Tibial nerve (tissue), 4 donors: ENCODE results near the gene AKAP7. TPM values are rescaled to one million over a fixed set of nuclear protein-coding genes. Genes with fewer than 3 reads are reported as not detected.

ENCODE experiments used
- DNase-seq, 2 donors: peaks; one replicate each; pipeline ENCODE4 v3.0.0-alpha.2; 2019; ENCODE audit warnings: low spot score in 2 of 2
- H3K27ac ChIP-seq, 4 donors: fragments of 200-600 bp; sonication (generic) in 3 of 4; one replicate each; pipeline ENCODE4 v1.5.1; 2017 to 2019; ENCODE audit warnings: mild to moderate bottlenecking in 1 of 4
- H3K27me3 ChIP-seq, 2 donors: fragments of 200-600 bp; sonication (generic) in 1 of 2; one replicate each; pipeline versions ENCODE4 v1.5.1 to v1.6.0; 2017 to 2019
- H3K36me3 ChIP-seq, 3 donors: fragments of 200-600 bp; sonication (generic); one replicate each; pipeline ENCODE4 v1.5.1; 2018 to 2019
- H3K4me1 ChIP-seq, 4 donors: fragments of 200-600 bp; sonication (generic) in 3 of 4; one replicate each; pipeline ENCODE4 v1.5.1; 2017 to 2019
- H3K4me3 ChIP-seq, 4 donors: fragments of 200-600 bp; sonication (generic) in 3 of 4; one replicate each; pipeline ENCODE4 v1.5.1; 2017 to 2019; ENCODE audit warnings: mild to moderate bottlenecking in 1 of 4, moderate library complexity in 1 of 4
- H3K9me3 ChIP-seq, 4 donors: fragments of 200-600 bp; sonication (generic) in 3 of 4; one replicate each; pipeline ENCODE4 v1.5.1; 2017 to 2019
- CTCF ChIP-seq, 5 experiments: fragments of 200-600 bp in 3 of 5; fragments of 450-650 bp in 2 of 5; sonication (generic) in 3 of 5; IDR thresholded peaks; one replicate each; pipeline ENCODE4 v1.5.1; 2016 to 2019; ENCODE audit warnings: antibody characterized with exemption in 5 of 5, mild to moderate bottlenecking in 3 of 5, moderate library complexity in 2 of 5
- EP300 ChIP-seq, 2 donors: sonication (generic); formaldehyde crosslinking; IDR thresholded peaks; one replicate each; pipeline ENCODE4 v1.6.1; 2017; ENCODE audit warnings: antibody characterized with exemption in 2 of 2, mild to moderate bottlenecking in 1 of 2
- POLR2A ChIP-seq, 2 donors: fragments of 450-650 bp; IDR thresholded peaks; one replicate each; pipeline ENCODE4 v1.6.1; 2017; ENCODE audit warnings: antibody characterized with exemption in 2 of 2, mild to moderate bottlenecking in 2 of 2, moderate library complexity in 2 of 2
- WGBS, 2 donors: methylation state at CpG; one replicate each; pipeline ENCODE4 v1.1.5; 2018; 5-methylcytosine and 5-hydroxymethylcytosine counted together
- total RNA-seq, 4 donors: library from RNA; depleted of rRNA; stranded (reverse); fragments of >200 nt; gene quantifications; one replicate each; pipeline ENCODE4 v1.1.0, GENCODE V29; 2016

AKAP7 gene
- total RNA-seq, 4 donors from 2014 or later, result 5.1 to 39.1 (median 11.8) TPM

GRCh38 chr6:131285548-131285947 lies 150.3 kb downstream of the AKAP7 start:
- TF ChIP-seq CTCF (IDR thresholded peaks at IDR 0.05) (no peak), POLR2A (IDR thresholded peaks at IDR 0.05) (no peak), EP300 (IDR thresholded peaks at IDR 0.05) (no peak)
- Histone ChIP-seq H3K36me3 (peaks cover 0 to 32% (median 0%) of the 10 kb centered on the region in 3 donors), H3K4me3 (no peak overlapping the region), H3K27me3 (no peaks in the 10 kb centered on the region), H3K27ac (no peak overlapping the region), H3K4me1 (peaks cover 0 to 5% (median 2%) of the 10 kb centered on the region in 4 donors), H3K9me3 (no peaks in the 10 kb centered on the region)
- DNase-seq, result no peak
- 65 to 79% methylated on average over 1 of the region's 1 CpG for WGBS, 2 donors

- H3K27ac ChIP-seq, result no peak overlapping the region
- WGBS, 2 donors, result 89 to 93% methylated on average over 2 of the region's 2 CpGs
- H3K9me3 ChIP-seq, result no peaks in the 10 kb centered on the region
- H3K4me3 ChIP-seq, result no peak overlapping the region
- DNase-seq, result no peak
- H3K4me1 ChIP-seq, result no peaks in the 10 kb centered on the region
- peaks cover 0 to 32% (median 0%) of the 10 kb centered on the region in 3 donors for H3K36me3 ChIP-seq
- no peak for TF ChIP-seq POLR2A (IDR thresholded peaks at IDR 0.05)
- no peak for TF ChIP-seq CTCF (IDR thresholded peaks at IDR 0.05)
- no peak for TF ChIP-seq EP300 (IDR thresholded peaks at IDR 0.05)
- H3K27me3 ChIP-seq, result no peaks in the 10 kb centered on the region
Observed at GRCh38 chr6:131286469-131287040, 151.3 kb downstream of the AKAP7 start.

GRCh38 chr6:131288214-131288613 lies 152.9 kb downstream of the AKAP7 start:
- no peaks in the 10 kb centered on the region for H3K27me3 ChIP-seq
- no peak overlapping the region for H3K4me3 ChIP-seq
- peaks cover 0 to 12% (median 6%) of the 10 kb centered on the region in 4 donors for H3K4me1 ChIP-seq
- H3K27ac ChIP-seq, result no peak overlapping the region
- TF ChIP-seq POLR2A (IDR thresholded peaks at IDR 0.05) (no peak), EP300 (IDR thresholded peaks at IDR 0.05) (no peak), CTCF (IDR thresholded peaks at IDR 0.05) (no peak)
- H3K36me3 ChIP-seq, result peaks cover 0 to 27% (median 0%) of the 10 kb centered on the region in 3 donors
- 83 to 89% methylated on average over 2 of the region's 2 CpGs for WGBS, 2 donors
- no peaks in the 10 kb centered on the region for H3K9me3 ChIP-seq
- no peak for DNase-seq

- H3K4me1 ChIP-seq, result peaks cover 0 to 12% (median 6%) of the 10 kb centered on the region in 4 donors
- H3K9me3 ChIP-seq, result no peaks in the 10 kb centered on the region
- H3K36me3 ChIP-seq, result peaks cover 0 to 19% (median 0%) of the 10 kb centered on the region in 3 donors
- WGBS, 2 donors, result 94 to 97% methylated on average over 4 of the region's 4 CpGs
- H3K27me3 ChIP-seq, result no peaks in the 10 kb centered on the region
- no peak for TF ChIP-seq CTCF (IDR thresholded peaks at IDR 0.05)
- TF ChIP-seq POLR2A (IDR thresholded peaks at IDR 0.05), result no peak
- TF ChIP-seq EP300 (IDR thresholded peaks at IDR 0.05), result no peak
- no peak overlapping the region for H3K27ac ChIP-seq
- DNase-seq, result no peak
- H3K4me3 ChIP-seq, result no peak overlapping the region
Observed at GRCh38 chr6:131290955-131291354, 155.7 kb downstream of the AKAP7 start.

- Histone ChIP-seq H3K9me3 (no peaks in the 10 kb centered on the region), H3K27ac (no peak overlapping the region), H3K27me3 (no peaks in the 10 kb centered on the region), H3K36me3 (peaks cover 0 to 10% (median 0%) of the 10 kb centered on the region in 3 donors), H3K4me1 (peaks cover 0 to 12% (median 6%) of the 10 kb centered on the region in 4 donors), H3K4me3 (no peak overlapping the region)
- TF ChIP-seq CTCF (IDR thresholded peaks at IDR 0.05), result no peak
- no peak for TF ChIP-seq POLR2A (IDR thresholded peaks at IDR 0.05)
- TF ChIP-seq EP300 (IDR thresholded peaks at IDR 0.05), result no peak
- WGBS, 2 donors, result 32 to 40% methylated on average over 2 of the region's 2 CpGs
- DNase-seq, result no peak
Observed at GRCh38 chr6:131292145-131292938, 157.1 kb downstream of the AKAP7 start.
